Activated T-cell treated with anti-CD3 and anti-CD28 coated beads for 4 hours (primary cell): ENCODE results near the gene RGS2.

ENCODE experiments used
- DNase-seq: peaks from one replicate; pipeline ENCODE4 v3.0.0-alpha.2; 2020

The RGS2 gene

GRCh38 chr1:192832492-192832891, 23.7 kb downstream of the RGS2 start:
- no peak for DNase-seq

- DNase-seq = no peak
Measured at GRCh38 chr1:192835116-192835515, 26.3 kb downstream of the RGS2 start.

- no peak for DNase-seq
Measured at GRCh38 chr1:192839162-192840066, 30.6 kb downstream of the RGS2 start.

GRCh38 chr1:192844360-192844759, 35.5 kb downstream of the RGS2 start:
- no peak for DNase-seq

GRCh38 chr1:192846950-192847349, 38.1 kb downstream of the RGS2 start:
- DNase-seq = no peak

- no peak for DNase-seq
Measured at GRCh38 chr1:192849011-192849410, 40.2 kb downstream of the RGS2 start.

GRCh38 chr1:192849442-192849841, 40.6 kb downstream of the RGS2 start:
- no peak for DNase-seq

- DNase-seq = no peak
Measured at GRCh38 chr1:192852001-192852947, 43.4 kb downstream of the RGS2 start.

GRCh38 chr1:192858456-192858855, 49.6 kb downstream of the RGS2 start:
- DNase-seq = no peak

GRCh38 chr1:192859808-192860207, 51.0 kb downstream of the RGS2 start:
- DNase-seq = no peak

- no peak for DNase-seq
Measured at GRCh38 chr1:192860478-192861185, 51.8 kb downstream of the RGS2 start.

- no peak for DNase-seq
Measured at GRCh38 chr1:192861860-192862259, 53.0 kb downstream of the RGS2 start.
